ENCODE results near the gene XDH. TPM values are rescaled to one million over a fixed set of nuclear protein-coding genes. Genes with fewer than 3 reads are reported as not detected.

XDH gene
- total RNA-seq, 4 donors from 2014 or later: 0.76 to 2.1 (median 1.5) TPM

DNA sequence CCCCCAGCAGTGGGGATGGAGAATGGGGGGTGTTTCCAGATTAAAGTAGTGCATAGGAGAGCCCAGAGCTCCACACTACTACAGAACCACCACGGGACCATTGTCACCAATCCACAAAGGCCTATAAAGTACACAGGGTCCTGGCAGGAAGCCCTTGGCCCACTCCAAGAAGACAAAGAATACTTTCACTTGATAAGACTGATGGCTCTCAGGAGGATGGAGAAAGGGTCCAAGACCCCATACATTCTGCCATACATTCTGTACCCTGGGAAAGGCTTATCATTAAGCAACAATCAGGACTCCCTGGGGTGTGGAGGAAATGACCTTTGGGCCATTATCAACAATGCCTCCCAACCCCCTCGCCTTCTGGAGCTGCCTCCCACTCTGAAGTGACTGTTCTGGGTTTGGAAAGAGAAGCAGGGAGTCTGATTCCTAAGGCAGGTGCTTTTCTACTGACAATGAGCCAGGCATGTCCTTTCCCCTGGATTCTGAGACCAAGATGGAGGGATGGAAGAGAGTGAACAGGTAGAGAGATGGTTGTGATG lies 85.4 kb downstream of the XDH start:
- H3K9me3 ChIP-seq: no peaks in the 10 kb centered on the region
- no peak overlapping the region for H3K4me3 ChIP-seq
- TF ChIP-seq, protein P1, sequence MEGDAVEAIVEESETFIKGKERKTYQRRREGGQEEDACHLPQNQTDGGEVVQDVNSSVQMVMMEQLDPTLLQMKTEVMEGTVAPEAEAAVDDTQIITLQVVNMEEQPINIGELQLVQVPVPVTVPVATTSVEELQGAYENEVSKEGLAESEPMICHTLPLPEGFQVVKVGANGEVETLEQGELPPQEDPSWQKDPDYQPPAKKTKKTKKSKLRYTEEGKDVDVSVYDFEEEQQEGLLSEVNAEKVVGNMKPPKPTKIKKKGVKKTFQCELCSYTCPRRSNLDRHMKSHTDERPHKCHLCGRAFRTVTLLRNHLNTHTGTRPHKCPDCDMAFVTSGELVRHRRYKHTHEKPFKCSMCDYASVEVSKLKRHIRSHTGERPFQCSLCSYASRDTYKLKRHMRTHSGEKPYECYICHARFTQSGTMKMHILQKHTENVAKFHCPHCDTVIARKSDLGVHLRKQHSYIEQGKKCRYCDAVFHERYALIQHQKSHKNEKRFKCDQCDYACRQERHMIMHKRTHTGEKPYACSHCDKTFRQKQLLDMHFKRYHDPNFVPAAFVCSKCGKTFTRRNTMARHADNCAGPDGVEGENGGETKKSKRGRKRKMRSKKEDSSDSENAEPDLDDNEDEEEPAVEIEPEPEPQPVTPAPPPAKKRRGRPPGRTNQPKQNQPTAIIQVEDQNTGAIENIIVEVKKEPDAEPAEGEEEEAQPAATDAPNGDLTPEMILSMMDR (IDR thresholded peaks at IDR 0.05): no peak
- TF ChIP-seq POLR2AphosphoS5 (IDR thresholded peaks at IDR 0.05) (no peak), POLR2A (IDR thresholded peaks at IDR 0.05) (no peak), EP300 (IDR thresholded peaks at IDR 0.05) (no peak)
- peaks cover 6% of the 10 kb centered on the region for H3K4me1 ChIP-seq
- WGBS: 74% methylated on average over 2 of the region's 2 CpGs
- H3K36me3 ChIP-seq: no peaks in the 10 kb centered on the region
- H3K27me3 ChIP-seq: no peaks in the 10 kb centered on the region
- no peak overlapping the region for H3K27ac ChIP-seq
- DNase-seq (ENCODE audit: low spot score in 2 of 2): no peak

DNA sequence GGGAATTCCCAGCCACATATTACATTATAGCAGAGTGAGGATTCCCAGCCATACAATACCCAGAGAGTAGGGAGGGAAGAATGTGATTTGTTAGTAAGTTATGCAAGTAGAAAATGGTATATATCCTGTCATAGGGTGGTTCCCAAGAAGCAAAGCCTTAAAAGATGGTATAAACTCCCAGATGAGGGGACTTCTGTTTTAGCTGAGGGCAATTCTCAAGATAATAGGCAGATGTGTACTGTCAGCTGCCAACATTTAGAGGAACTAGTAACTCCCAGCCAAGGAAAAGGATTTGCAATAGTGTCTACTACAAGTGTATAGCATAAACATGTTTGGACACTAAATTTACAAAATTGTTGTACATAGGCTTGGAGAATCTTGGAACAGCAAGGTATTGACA lies 86.5 kb downstream of the XDH start:
- Histone ChIP-seq H3K27me3 (no peaks in the 10 kb centered on the region), H3K9me3 (no peaks in the 10 kb centered on the region), H3K36me3 (no peaks in the 10 kb centered on the region), H3K4me3 (no peak overlapping the region), H3K27ac (no peak overlapping the region), H3K4me1 (peaks cover 12% of the 10 kb centered on the region)
- TF ChIP-seq, protein P1 (IDR thresholded peaks at IDR 0.05): no peak
- DNase-seq (ENCODE audit: low spot score in 2 of 2): no peak

DNA sequence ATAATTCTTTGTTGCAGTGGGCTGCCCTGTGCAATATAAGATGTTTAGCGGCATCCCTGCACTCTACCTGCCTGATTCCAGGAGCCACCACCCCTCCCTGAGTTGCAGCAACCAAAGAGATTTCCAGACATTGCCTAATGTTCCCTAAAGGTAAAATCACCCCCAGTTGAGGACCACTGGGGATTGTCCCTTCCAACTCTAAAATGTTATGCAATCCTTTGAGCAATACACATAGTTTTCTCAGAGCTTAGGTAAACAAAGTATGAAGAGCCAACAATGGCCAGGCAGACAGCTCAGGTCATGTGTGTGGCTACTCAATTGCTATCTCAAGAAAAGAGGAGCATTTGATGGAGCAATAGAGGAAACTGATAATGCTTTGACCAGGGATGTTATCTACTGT lies 87.0 kb downstream of the XDH start:
- Histone ChIP-seq H3K9me3 (no peaks in the 10 kb centered on the region), H3K4me1 (peaks cover 12% of the 10 kb centered on the region), H3K36me3 (no peaks in the 10 kb centered on the region), H3K4me3 (no peak overlapping the region), H3K27ac (no peak overlapping the region), H3K27me3 (no peaks in the 10 kb centered on the region)
- TF ChIP-seq POLR2AphosphoS5 (IDR thresholded peaks at IDR 0.05): no peak
- TF ChIP-seq, protein P1 (IDR thresholded peaks at IDR 0.05): no peak
- TF ChIP-seq POLR2A (IDR thresholded peaks at IDR 0.05): no peak
- TF ChIP-seq EP300 (IDR thresholded peaks at IDR 0.05): no peak
- WGBS: 100% methylated on average over 1 of the region's 1 CpG
- no peak for DNase-seq (ENCODE audit: low spot score in 2 of 2)

DNA sequence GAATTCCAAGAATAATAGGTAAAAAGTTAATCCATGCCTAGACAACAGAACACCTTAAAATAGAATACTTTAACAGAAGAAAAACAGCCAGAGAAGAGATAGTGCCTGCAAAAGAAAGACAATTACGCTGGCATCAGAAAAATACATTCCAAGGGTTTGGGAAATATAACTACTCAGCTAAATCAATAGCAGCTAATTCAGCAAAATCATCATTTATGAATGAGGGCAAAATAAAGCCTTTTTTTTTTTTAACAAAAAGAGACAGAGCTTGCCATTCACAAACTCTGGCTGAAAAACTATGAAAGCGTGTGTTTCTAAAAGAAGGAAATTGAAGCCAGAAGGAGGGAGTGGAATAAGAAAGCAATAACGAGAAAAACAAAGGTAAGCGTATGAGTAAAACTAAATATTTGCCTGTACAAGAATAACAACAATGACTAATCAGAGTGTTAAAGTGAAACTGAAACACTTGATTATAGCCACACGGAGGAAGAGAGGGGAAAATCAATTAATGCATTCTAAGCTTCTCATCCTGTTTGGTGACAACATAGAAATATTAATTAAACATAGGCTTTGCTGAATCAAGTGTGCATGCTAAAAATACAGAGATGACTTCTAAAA lies 90.4 kb downstream of the XDH start:
- H3K27me3 ChIP-seq: no peaks in the 10 kb centered on the region

DNA sequence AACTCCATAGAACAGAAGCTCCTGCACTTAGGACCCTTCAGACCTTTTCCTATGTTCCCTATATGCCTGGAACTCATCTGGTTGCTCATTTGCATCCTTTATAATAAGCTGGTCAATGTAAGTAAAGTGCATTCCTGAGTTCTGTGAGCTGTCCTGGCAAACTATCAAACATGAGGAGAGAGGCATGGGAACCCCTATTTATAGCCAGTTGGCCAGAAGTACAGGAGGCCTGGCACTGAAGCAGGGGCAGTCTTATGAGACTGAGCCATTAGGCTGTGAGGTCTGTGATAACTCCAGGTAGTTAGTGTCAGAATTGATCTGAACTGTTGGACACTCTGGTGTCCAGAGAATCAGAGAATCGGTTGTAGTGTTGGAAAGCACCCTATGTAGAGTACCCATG lies 92.2 kb downstream of the XDH start:
- peaks cover 30% of the 10 kb centered on the region for H3K4me1 ChIP-seq
- H3K9me3 ChIP-seq: no peaks in the 10 kb centered on the region
- H3K4me3 ChIP-seq: no peak overlapping the region
- H3K36me3 ChIP-seq: no peaks in the 10 kb centered on the region
- H3K27me3 ChIP-seq: no peaks in the 10 kb centered on the region
- TF ChIP-seq POLR2A (IDR thresholded peaks at IDR 0.05): no peak
- no peak for TF ChIP-seq POLR2AphosphoS5 (IDR thresholded peaks at IDR 0.05)
- TF ChIP-seq, protein P1 (IDR thresholded peaks at IDR 0.05): no peak
- TF ChIP-seq EP300 (IDR thresholded peaks at IDR 0.05): no peak
- no peak overlapping the region for H3K27ac ChIP-seq
- 96% methylated on average over 1 of the region's 1 CpG for WGBS
- DNase-seq (ENCODE audit: low spot score in 2 of 2): no peak

More for the DNA sequence above, 90.4 kb downstream of the XDH start:
- H3K27ac ChIP-seq: no peak overlapping the region
- peaks cover 20% of the 10 kb centered on the region for H3K4me1 ChIP-seq
- TF ChIP-seq, protein P1 (IDR thresholded peaks at IDR 0.05): no peak
- TF ChIP-seq POLR2A (IDR thresholded peaks at IDR 0.05) (no peak), EP300 (IDR thresholded peaks at IDR 0.05) (no peak), POLR2AphosphoS5 (IDR thresholded peaks at IDR 0.05) (no peak)
- H3K9me3 ChIP-seq: no peaks in the 10 kb centered on the region
- no peaks in the 10 kb centered on the region for H3K36me3 ChIP-seq
- peak overlapping the region; percentile 25 for H3K4me3 ChIP-seq
- WGBS: 17% methylated on average over 5 of the region's 5 CpGs
- no peak for DNase-seq (ENCODE audit: low spot score in 2 of 2)

Measured in suprapubic skin (tissue), 4 donors.